ENCODE data around the gene LMO2.

DNA sequence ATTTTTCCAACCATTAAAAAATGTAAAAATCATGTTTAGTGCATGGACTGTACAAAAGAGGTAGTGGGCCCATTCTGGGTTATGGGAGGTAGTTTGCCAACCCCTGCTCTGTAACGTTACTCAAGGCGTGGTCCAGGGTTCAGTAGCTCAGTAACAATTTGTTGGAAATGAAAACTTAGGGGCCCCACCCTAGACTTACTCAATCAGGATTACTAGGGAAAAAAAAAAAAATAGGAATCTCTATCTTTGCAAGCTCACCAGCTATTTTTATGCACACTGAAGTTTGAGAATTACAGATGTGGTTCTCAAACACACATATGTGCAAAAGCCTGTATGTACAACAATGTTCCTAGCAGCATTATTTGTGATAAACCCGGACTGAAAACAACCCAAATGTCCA lies 17.3 kb upstream of the LMO2 start:
- TF ChIP-seq, protein P1, sequence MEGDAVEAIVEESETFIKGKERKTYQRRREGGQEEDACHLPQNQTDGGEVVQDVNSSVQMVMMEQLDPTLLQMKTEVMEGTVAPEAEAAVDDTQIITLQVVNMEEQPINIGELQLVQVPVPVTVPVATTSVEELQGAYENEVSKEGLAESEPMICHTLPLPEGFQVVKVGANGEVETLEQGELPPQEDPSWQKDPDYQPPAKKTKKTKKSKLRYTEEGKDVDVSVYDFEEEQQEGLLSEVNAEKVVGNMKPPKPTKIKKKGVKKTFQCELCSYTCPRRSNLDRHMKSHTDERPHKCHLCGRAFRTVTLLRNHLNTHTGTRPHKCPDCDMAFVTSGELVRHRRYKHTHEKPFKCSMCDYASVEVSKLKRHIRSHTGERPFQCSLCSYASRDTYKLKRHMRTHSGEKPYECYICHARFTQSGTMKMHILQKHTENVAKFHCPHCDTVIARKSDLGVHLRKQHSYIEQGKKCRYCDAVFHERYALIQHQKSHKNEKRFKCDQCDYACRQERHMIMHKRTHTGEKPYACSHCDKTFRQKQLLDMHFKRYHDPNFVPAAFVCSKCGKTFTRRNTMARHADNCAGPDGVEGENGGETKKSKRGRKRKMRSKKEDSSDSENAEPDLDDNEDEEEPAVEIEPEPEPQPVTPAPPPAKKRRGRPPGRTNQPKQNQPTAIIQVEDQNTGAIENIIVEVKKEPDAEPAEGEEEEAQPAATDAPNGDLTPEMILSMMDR (conservative IDR thresholded peaks at IDR 0.05 in 1 of 2, IDR thresholded peaks at IDR 0.05 in 1 of 2; ENCODE audit: extremely low read depth in 1 of 2, insufficient read depth in 1 of 2, low read depth in 1 of 2, low read length in 2 of 2) = no peak
- TF ChIP-seq EZH2 (IDR thresholded peaks at IDR 0.05; ENCODE audit: borderline replicate concordance, low read length) = no peak
